ENCODE data around the gene FGF22. TPM values are rescaled to one million over a fixed set of nuclear protein-coding genes. Genes with fewer than 3 reads are reported as not detected.

The FGF22 gene
- total RNA-seq, 1 donor from 2014 or later = not detected

DNA sequence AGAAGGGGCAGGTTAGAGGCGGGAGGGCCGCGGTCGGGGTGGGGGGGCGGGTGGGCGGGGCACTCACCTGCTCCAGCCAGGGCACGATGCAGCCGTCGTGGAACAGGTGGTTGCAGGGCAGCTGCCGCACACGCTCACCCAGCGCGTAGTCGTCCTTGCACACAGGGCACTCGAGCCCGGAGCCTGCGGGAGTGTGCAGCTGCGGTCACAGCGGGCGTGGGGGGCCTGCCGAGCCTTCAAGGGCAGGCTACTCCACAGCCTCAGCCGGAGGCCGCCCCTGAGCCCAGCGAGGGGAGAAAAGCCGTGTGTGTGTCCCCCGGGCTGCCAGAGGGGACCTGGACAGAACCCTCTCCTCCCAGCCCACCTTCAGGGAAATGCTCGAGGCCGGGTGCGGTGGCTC lies 8.6 kb downstream of the FGF22 start:
- H3K4me1 Mint-ChIP-seq (ENCODE audit: unreplicated experiment) = no peaks in the 10 kb centered on the region
- H3K27me3 Mint-ChIP-seq (ENCODE audit: unreplicated experiment) = peaks cover 2% of the 10 kb centered on the region
- no peak for DNase-seq (ENCODE audit: low spot score)
- TF ChIP-seq, protein P1, sequence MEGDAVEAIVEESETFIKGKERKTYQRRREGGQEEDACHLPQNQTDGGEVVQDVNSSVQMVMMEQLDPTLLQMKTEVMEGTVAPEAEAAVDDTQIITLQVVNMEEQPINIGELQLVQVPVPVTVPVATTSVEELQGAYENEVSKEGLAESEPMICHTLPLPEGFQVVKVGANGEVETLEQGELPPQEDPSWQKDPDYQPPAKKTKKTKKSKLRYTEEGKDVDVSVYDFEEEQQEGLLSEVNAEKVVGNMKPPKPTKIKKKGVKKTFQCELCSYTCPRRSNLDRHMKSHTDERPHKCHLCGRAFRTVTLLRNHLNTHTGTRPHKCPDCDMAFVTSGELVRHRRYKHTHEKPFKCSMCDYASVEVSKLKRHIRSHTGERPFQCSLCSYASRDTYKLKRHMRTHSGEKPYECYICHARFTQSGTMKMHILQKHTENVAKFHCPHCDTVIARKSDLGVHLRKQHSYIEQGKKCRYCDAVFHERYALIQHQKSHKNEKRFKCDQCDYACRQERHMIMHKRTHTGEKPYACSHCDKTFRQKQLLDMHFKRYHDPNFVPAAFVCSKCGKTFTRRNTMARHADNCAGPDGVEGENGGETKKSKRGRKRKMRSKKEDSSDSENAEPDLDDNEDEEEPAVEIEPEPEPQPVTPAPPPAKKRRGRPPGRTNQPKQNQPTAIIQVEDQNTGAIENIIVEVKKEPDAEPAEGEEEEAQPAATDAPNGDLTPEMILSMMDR (IDR thresholded peaks at IDR 0.05; ENCODE audit: unreplicated experiment) = no peak
- no peaks in the 10 kb centered on the region for H3K9me3 Mint-ChIP-seq (ENCODE audit: unreplicated experiment)
- no peak overlapping the region for H3K27ac Mint-ChIP-seq (ENCODE audit: unreplicated experiment)
- H3K4me3 Mint-ChIP-seq (ENCODE audit: unreplicated experiment) = no peak overlapping the region
- no peaks in the 10 kb centered on the region for H3K36me3 Mint-ChIP-seq (ENCODE audit: low read depth, unreplicated experiment)

DNA sequence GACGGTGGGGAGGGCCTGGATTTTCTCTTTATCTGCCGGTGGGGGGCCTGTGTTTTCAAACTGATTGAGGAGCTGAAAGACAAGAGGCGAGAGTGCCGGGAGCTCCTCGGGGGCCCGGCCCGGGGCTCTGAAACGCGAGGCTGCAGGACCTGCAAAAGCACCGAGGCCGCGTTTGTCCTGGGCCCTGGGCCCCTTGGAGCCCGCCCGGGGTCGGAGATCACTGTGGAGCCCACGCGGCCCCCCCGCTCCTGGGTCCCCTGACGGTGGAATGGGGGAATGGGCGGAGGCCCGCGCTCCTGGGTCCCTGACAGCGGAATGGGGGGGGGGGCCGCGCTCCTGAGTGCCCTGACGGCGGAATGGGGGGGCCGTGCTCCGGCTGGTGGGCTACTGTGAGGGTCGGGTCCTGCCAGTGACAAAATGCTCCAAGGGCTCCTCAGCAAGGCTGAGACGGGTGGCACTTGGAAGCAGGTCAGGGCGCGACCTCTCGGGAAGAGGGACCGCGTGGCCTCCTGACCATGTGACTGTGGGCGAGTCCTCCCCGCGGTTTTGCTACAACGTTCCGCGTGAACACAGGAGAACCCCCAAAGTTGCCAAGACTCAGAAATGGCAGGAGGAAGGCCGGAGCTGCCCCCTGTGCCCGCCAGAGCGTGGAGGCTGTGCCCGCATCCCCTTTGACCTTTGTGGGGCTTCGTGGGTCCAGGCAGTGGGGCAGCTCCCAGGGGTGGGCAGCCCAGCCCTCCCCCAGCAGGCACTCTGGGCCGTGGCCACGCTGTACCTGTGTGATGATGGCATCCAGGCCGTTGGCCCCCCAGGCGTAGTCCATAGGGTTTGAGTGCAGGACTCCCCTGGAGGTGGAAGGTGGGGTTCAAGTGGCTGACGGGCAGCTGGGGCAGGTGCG lies 9.5 kb downstream of the FGF22 start:
- TF ChIP-seq, protein P1 (IDR thresholded peaks at IDR 0.05; ENCODE audit: unreplicated experiment) = no peak
- Mint-ChIP-seq H3K9me3 (ENCODE audit: unreplicated experiment) (no peaks in the 10 kb centered on the region), H3K36me3 (ENCODE audit: low read depth, unreplicated experiment) (no peaks in the 10 kb centered on the region), H3K4me1 (ENCODE audit: unreplicated experiment) (no peaks in the 10 kb centered on the region), H3K27me3 (ENCODE audit: unreplicated experiment) (peaks cover 2% of the 10 kb centered on the region), H3K27ac (ENCODE audit: unreplicated experiment) (no peak overlapping the region), H3K4me3 (ENCODE audit: unreplicated experiment) (no peak overlapping the region)
- DNase-seq (ENCODE audit: low spot score) = no peak

DNA sequence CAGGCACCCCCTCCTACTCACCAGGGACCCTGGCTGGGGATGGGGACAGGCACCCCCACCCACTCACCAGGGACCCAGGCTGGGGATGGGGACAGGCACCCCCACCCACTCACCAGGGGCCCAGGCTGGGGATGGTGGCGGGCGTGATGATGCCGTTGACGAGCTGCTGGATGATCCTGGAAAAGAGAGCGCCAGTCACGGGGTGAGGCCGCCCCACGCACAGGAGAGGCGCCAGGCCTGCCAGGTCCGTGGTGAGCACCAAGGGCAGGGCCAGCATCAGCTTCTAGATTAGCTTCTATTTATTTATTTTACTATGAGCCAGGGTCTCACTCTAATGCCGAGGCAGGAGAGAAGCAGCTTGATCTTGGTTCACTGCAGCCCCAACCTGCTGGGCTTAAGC lies 10.4 kb downstream of the FGF22 start:
- Mint-ChIP-seq H3K4me1 (ENCODE audit: unreplicated experiment) (no peaks in the 10 kb centered on the region), H3K36me3 (ENCODE audit: low read depth, unreplicated experiment) (no peaks in the 10 kb centered on the region), H3K9me3 (ENCODE audit: unreplicated experiment) (no peaks in the 10 kb centered on the region), H3K4me3 (ENCODE audit: unreplicated experiment) (no peak overlapping the region), H3K27ac (ENCODE audit: unreplicated experiment) (no peak overlapping the region), H3K27me3 (ENCODE audit: unreplicated experiment) (peaks cover 3% of the 10 kb centered on the region)
- DNase-seq (ENCODE audit: low spot score) = no peak
- TF ChIP-seq, protein P1 (IDR thresholded peaks at IDR 0.05; ENCODE audit: unreplicated experiment) = no peak

- Mint-ChIP-seq H3K4me1 (ENCODE audit: unreplicated experiment) (no peaks in the 10 kb centered on the region), H3K36me3 (ENCODE audit: low read depth, unreplicated experiment) (peaks cover 4% of the 10 kb centered on the region), H3K27me3 (ENCODE audit: unreplicated experiment) (peaks cover 3% of the 10 kb centered on the region), H3K9me3 (ENCODE audit: unreplicated experiment) (no peaks in the 10 kb centered on the region), H3K4me3 (ENCODE audit: unreplicated experiment) (no peak overlapping the region), H3K27ac (ENCODE audit: unreplicated experiment) (no peak overlapping the region)
- TF ChIP-seq, protein P1 (IDR thresholded peaks at IDR 0.05; ENCODE audit: unreplicated experiment) = no peak
- no peak for DNase-seq (ENCODE audit: low spot score)
Observed at GRCh38 chr19:651114-651818, 11.6 kb downstream of the FGF22 start.

DNA sequence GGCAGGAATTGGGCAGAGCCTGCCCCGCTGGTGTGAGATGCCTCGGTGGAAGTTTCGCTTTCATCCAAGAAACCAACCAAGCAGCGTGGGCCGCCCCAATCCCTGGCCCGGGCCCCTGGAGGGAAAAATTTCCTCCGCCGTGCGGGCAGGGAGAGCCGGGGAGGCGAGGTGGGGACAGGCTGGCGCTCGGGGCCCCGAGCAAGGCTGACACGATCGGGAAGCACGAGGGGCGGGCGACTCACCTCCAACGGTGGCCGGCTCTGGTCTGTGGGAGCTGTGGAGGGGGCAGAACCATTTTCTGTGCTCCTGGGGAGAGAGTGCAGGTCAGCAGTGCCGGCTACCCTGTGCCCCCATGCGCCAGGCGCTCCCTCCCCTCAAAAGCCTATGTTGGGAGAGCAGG lies 12.3 kb downstream of the FGF22 start:
- no peak overlapping the region for H3K4me3 Mint-ChIP-seq (ENCODE audit: unreplicated experiment)
- TF ChIP-seq, protein P1 (IDR thresholded peaks at IDR 0.05; ENCODE audit: unreplicated experiment) = no peak
- H3K9me3 Mint-ChIP-seq (ENCODE audit: unreplicated experiment) = no peaks in the 10 kb centered on the region
- H3K27me3 Mint-ChIP-seq (ENCODE audit: unreplicated experiment) = peaks cover 5% of the 10 kb centered on the region
- no peaks in the 10 kb centered on the region for H3K4me1 Mint-ChIP-seq (ENCODE audit: unreplicated experiment)
- no peak for DNase-seq (ENCODE audit: low spot score)
- H3K36me3 Mint-ChIP-seq (ENCODE audit: low read depth, unreplicated experiment) = peaks cover 4% of the 10 kb centered on the region
- no peak overlapping the region for H3K27ac Mint-ChIP-seq (ENCODE audit: unreplicated experiment)
